Osteoblast (primary cell): ENCODE measurements around the gene CKAP5. TPM values are rescaled to one million over a fixed set of nuclear protein-coding genes. Genes with fewer than 3 reads are reported as not detected.

ENCODE experiments used
- DNase-seq: peaks from one replicate; pipeline ENCODE4 v3.0.0; 2011; ENCODE audit warnings: low spot score, mixed read lengths; ENCODE audit not compliant: insufficient read length; ENCODE audit errors: missing footprints
- H2AFZ ChIP-seq: 2 replicates; pipeline ENCODE4 v1.6.0; 2011; ENCODE audit warnings: mild to moderate bottlenecking, low read length
- H3K27ac ChIP-seq: 2 replicates; pipeline ENCODE4 v1.5.1; 2011; ENCODE audit warnings: mild to moderate bottlenecking, low read depth, low read length, moderate library complexity
- H3K27me3 ChIP-seq: 2 replicates; pipeline ENCODE4 v1.6.0; 2012; ENCODE audit warnings: mild to moderate bottlenecking, control low read depth, inconsistent platforms, low read length, moderate library complexity; ENCODE audit not compliant: insufficient read depth
- H3K36me3 ChIP-seq: 2 replicates; pipeline ENCODE4 v1.5.1; 2011; ENCODE audit warnings: mild to moderate bottlenecking, low read length, control low read depth, moderate library complexity; ENCODE audit not compliant: insufficient read depth
- H3K4me1 ChIP-seq: 2 replicates; pipeline ENCODE4 v1.5.1; 2011; ENCODE audit warnings: mild to moderate bottlenecking, low read length, control low read depth, moderate library complexity; ENCODE audit not compliant: insufficient read depth
- H3K4me2 ChIP-seq: 2 replicates; pipeline ENCODE4 v1.6.0; 2011; ENCODE audit warnings: mild to moderate bottlenecking, low read length; ENCODE audit not compliant: insufficient read depth
- H3K4me3 ChIP-seq: fragments of 200-600 bp; sonication (generic); 3 replicates; pipeline ENCODE4 v1.5.1; 2012; ENCODE audit warnings: mild to moderate bottlenecking, low read length, inconsistent platforms; ENCODE audit not compliant: insufficient read depth
- H3K79me2 ChIP-seq: 2 replicates; pipeline ENCODE4 v1.6.0; 2012; ENCODE audit warnings: mild to moderate bottlenecking, low read length, control low read depth, inconsistent platforms; ENCODE audit not compliant: insufficient read depth
- H3K9me3 ChIP-seq: 2 replicates; pipeline ENCODE4 v1.5.1; 2011; ENCODE audit warnings: low read depth, low read length, control low read depth
- H4K20me1 ChIP-seq: 2 replicates; pipeline ENCODE4 v1.6.0; 2012; ENCODE audit warnings: mild to moderate bottlenecking, low read length, control low read depth; ENCODE audit not compliant: insufficient read depth
- total RNA-seq: library from RNA; depleted of rRNA; stranded (reverse); fragments of >200 nt; gene quantifications from 2 replicates; pipeline ENCODE4 v1.2.3, GENCODE V29; 2012
- TF ChIP-seq, protein P1 (sequence below): IDR thresholded peaks from 2 replicates; pipeline ENCODE4 v1.5.1; 2011; ENCODE audit warnings: mild to moderate bottlenecking, low read depth, low read length, moderate library complexity; ENCODE audit errors: extremely low read depth

The CKAP5 gene
- total RNA-seq, 1 donor = 56.5 TPM

DNA sequence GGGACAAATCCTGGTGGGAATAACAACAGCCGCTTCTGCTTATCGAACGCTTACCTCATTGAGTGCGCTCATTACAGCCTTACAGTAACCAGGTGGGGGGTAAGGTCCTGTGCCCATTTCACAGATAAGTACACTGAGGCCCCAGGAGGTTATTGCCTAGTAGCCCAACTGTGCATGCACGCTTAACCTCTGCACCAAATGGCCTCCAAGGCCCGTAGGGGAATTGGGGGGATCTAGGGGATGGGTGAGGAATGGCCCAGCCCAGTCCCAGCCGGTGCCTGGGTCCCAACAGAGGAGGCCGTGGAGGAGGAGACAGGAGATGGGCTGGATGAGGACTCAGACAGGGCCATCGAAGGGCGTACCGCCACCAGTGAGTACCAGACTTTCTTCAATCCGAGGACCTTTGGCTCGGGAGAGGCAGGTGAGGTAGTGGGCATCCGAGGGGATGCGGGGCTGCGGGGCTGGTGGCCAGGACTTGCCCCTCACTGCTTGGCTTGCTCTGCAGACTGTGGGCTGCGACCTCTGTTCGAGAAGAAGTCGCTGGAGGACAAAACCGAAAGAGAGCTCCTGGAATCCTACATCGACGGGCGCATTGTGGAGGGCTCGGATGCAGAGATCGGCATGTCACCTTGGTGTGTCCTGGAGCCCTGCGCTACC, 119.7 kb downstream of the CKAP5 start:
- Histone ChIP-seq H3K4me1 (no peaks in the 10 kb centered on the region), H4K20me1 (no peaks in the 10 kb centered on the region), H3K4me2 (no peak overlapping the region), H3K9me3 (no peaks in the 10 kb centered on the region), H3K4me3 (no peak overlapping the region), H3K36me3 (no peaks in the 10 kb centered on the region), H3K79me2 (no peaks in the 10 kb centered on the region), H3K27ac (no peak overlapping the region), H3K27me3 (no peaks in the 10 kb centered on the region), H2AFZ (no peak overlapping the region)
- TF ChIP-seq, protein P1, sequence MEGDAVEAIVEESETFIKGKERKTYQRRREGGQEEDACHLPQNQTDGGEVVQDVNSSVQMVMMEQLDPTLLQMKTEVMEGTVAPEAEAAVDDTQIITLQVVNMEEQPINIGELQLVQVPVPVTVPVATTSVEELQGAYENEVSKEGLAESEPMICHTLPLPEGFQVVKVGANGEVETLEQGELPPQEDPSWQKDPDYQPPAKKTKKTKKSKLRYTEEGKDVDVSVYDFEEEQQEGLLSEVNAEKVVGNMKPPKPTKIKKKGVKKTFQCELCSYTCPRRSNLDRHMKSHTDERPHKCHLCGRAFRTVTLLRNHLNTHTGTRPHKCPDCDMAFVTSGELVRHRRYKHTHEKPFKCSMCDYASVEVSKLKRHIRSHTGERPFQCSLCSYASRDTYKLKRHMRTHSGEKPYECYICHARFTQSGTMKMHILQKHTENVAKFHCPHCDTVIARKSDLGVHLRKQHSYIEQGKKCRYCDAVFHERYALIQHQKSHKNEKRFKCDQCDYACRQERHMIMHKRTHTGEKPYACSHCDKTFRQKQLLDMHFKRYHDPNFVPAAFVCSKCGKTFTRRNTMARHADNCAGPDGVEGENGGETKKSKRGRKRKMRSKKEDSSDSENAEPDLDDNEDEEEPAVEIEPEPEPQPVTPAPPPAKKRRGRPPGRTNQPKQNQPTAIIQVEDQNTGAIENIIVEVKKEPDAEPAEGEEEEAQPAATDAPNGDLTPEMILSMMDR = no peak
- DNase-seq = peak; percentile 45

DNA sequence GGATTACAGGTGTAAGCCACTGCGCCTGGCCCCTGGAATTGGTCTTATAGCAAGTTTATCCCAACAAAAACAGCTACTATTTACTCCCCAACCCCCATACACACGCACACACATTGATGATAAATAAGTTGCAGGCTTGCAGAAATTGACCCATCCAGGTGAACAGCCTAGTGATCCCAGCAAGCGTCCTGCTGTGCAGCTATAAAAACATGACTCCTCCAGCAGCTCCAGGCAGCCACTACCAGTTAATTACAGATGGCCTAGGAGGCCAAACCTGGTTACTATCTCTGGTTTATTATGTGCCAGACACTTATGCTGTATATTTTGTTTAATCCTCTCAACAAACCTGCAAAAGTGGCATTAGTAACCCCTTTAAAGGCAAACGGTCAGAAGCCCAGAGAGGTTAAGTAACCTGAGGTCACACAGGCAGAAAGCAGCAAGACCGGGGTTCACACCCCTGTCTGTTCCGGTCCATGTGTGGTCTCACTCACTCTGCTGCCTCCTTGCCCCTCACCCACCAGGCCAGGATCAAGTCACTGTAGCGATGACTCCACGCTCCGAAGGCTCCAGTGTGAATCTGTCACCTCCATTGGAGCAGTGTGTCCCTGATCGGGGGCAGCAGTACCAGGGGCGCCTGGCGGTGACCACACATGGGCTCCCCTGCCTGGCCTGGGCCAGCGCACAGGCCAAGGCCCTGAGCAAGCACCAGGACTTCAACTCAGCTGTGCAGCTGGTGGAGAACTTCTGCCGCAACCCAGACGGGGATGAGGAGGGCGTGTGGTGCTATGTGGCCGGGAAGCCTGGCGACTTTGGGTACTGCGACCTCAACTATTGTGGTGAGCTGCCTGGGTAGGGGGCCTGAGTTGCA, 120.5 kb downstream of the CKAP5 start:
- no peaks in the 10 kb centered on the region for H4K20me1 ChIP-seq
- H3K27me3 ChIP-seq = no peaks in the 10 kb centered on the region
- H3K9me3 ChIP-seq = no peaks in the 10 kb centered on the region
- peak; percentile 51 for DNase-seq
- no peak overlapping the region for H2AFZ ChIP-seq
- H3K4me3 ChIP-seq = no peak overlapping the region
- no peak overlapping the region for H3K27ac ChIP-seq
- no peaks in the 10 kb centered on the region for H3K4me1 ChIP-seq
- TF ChIP-seq, protein P1 = no peak
- no peak overlapping the region for H3K4me2 ChIP-seq
- no peaks in the 10 kb centered on the region for H3K36me3 ChIP-seq
- H3K79me2 ChIP-seq = no peaks in the 10 kb centered on the region

DNA sequence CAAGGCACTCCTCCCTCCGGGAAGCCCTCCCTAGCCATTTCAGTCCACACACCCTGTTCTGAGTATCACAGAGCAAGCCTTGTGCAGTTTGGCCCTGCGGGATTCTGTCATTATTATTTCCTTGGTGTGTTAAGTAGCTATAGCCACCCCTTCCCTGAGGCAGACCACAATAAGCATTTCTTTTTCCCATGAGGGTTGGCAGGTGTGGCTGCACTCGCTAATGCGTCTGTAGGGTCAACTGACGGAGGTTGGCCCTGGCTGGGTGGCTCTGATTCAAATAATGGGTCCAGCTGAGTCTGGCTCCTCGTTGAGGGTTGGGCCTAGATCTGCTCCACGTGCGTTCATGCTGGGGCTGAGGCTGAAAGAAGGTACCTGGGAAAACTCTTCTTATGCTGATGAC, 122.0 kb downstream of the CKAP5 start:
- Histone ChIP-seq H3K27me3 (no peaks in the 10 kb centered on the region), H3K9me3 (no peaks in the 10 kb centered on the region), H4K20me1 (no peaks in the 10 kb centered on the region), H3K4me3 (no peak overlapping the region), H3K36me3 (no peaks in the 10 kb centered on the region), H2AFZ (no peak overlapping the region), H3K4me1 (no peaks in the 10 kb centered on the region), H3K4me2 (no peak overlapping the region), H3K27ac (no peak overlapping the region), H3K79me2 (no peaks in the 10 kb centered on the region)
- TF ChIP-seq, protein P1 = no peak
- DNase-seq = peak; percentile 55

DNA sequence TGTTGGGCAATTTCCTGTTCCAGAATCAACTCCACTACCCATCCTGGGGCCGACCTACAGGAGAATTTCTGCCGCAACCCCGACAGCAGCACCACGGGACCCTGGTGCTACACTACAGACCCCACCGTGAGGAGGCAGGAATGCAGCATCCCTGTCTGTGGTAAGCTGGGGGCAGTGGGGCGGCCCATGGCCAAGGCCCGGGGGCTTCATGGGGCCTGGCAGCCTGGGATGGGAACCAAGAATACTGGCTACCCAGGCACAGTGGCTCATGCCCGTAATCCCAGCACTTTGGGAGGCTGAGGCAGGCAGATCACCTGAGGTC, 122.8 kb downstream of the CKAP5 start:
- Histone ChIP-seq H3K27me3 (no peaks in the 10 kb centered on the region), H3K9me3 (no peaks in the 10 kb centered on the region), H3K36me3 (no peaks in the 10 kb centered on the region), H3K79me2 (no peaks in the 10 kb centered on the region), H3K27ac (no peak overlapping the region), H2AFZ (no peak overlapping the region), H3K4me1 (no peaks in the 10 kb centered on the region), H3K4me2 (no peak overlapping the region), H4K20me1 (no peaks in the 10 kb centered on the region), H3K4me3 (no peak overlapping the region)
- DNase-seq = peak; percentile 17
- TF ChIP-seq, protein P1 = no peak
